Femur (tissue), 1 donor: ENCODE results near the gene PTTG1IP.

Experiments
- DNase-seq: peaks from one replicate; pipeline ENCODE4 v3.0.0-alpha.2; 2017

The PTTG1IP gene

GRCh38 chr21:44799646-44800045 lies 73.8 kb downstream of the PTTG1IP start:
- DNase-seq, result no peak
